ENCODE data around the gene CAPN15. TPM values are rescaled to one million over a fixed set of nuclear protein-coding genes. Genes with fewer than 3 reads are reported as not detected.

Gene CAPN15
- polyA plus RNA-seq, 1 of the 3 experiments (the other 2 are of a cell fraction), result 22.9 TPM

- H2AFZ ChIP-seq (ENCODE audit: low read depth), result no peak overlapping the region
- H3K9me3 ChIP-seq, result no peaks in the 10 kb centered on the region
- TF ChIP-seq TCF12 (IDR thresholded peaks at IDR 0.05), result no peak
- no peak for TF ChIP-seq SIN3A (IDR thresholded peaks at IDR 0.05; ENCODE audit: borderline replicate concordance, low read depth, low read length)
- no peak for TF ChIP-seq RCOR1 (IDR thresholded peaks at IDR 0.05; ENCODE audit: low read length)
- no peak for TF ChIP-seq TAF1 (IDR thresholded peaks at IDR 0.05; ENCODE audit: borderline replicate concordance, low read depth, low read length)
- TF ChIP-seq, protein P1, sequence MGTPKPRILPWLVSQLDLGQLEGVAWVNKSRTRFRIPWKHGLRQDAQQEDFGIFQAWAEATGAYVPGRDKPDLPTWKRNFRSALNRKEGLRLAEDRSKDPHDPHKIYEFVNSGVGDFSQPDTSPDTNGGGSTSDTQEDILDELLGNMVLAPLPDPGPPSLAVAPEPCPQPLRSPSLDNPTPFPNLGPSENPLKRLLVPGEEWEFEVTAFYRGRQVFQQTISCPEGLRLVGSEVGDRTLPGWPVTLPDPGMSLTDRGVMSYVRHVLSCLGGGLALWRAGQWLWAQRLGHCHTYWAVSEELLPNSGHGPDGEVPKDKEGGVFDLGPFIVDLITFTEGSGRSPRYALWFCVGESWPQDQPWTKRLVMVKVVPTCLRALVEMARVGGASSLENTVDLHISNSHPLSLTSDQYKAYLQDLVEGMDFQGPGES (IDR thresholded peaks at IDR 0.05; ENCODE audit: low read depth, low read length), result no peak
- TF ChIP-seq EZH2phosphoT487 (IDR thresholded peaks at IDR 0.05; ENCODE audit: borderline replicate concordance, low read depth), result no peak
- no peak for TF ChIP-seq GABPA (IDR thresholded peaks at IDR 0.05; ENCODE audit: low read depth)
- no peak for TF ChIP-seq FOSL2 (IDR thresholded peaks at IDR 0.05; ENCODE audit: borderline replicate concordance, low read depth)
- TF ChIP-seq FOXJ3 (CRISPR knock-in tag; IDR thresholded peaks at IDR 0.05), result no peak
- H3K4me3 ChIP-seq (ENCODE audit: low read depth in 2 of 2, low read length in 1 of 2), result no peak overlapping the region
- peaks cover 13 to 19% of the 10 kb centered on the region in 2 experiments; a peak in 2 of 4 replicates for H3K4me1 ChIP-seq (ENCODE audit: control insufficient read depth in 1 of 2, insufficient read depth in 2 of 2, low read depth in 1 of 2, low read length in 1 of 2)
- peak overlapping the region; percentile 100; the same call in 1 of the 2 replicates for H3K4me2 ChIP-seq
- H3K36me3 ChIP-seq (replicated peaks in 1 of 2; ENCODE audit: control insufficient read depth in 1 of 2, insufficient read depth in 2 of 2, low read length in 1 of 2), result peaks cover 2 to 3% of the 10 kb centered on the region in 2 experiments
- H3K27ac ChIP-seq (ENCODE audit: low read depth in 2 of 2, low read length in 1 of 2), result no peak overlapping the region
- no peaks in the 10 kb centered on the region for H3K9me2 ChIP-seq
- H3K9ac ChIP-seq, result no peak overlapping the region
- peaks cover 45% of the 10 kb centered on the region for H4K20me1 ChIP-seq (ENCODE audit: insufficient read depth)
- CTCF ChIA-PET, result interaction anchor here (1.2 kb wide), 1 partner anchor 9 kb away, joined by 4 read pairs; no protein-coding TSS in a partner anchor
- peaks cover 15% of the 10 kb centered on the region for H3F3A ChIP-seq (replicated peaks; ENCODE audit: insufficient read depth)
- H3K79me2 ChIP-seq (ENCODE audit: insufficient read depth), result peaks cover 84% of the 10 kb centered on the region
- no peaks in the 10 kb centered on the region for H3K27me3 ChIP-seq (ENCODE audit: insufficient read depth)
- no peak for DNase-seq
- 94% methylated on average over 14 of the region's 15 CpGs for WGBS (ENCODE audit: low lambda C conversion rate)
- POLR2A ChIA-PET, result no interaction called here
Measured at GRCh38 chr16:591892-592517, 64.5 kb downstream of the CAPN15 start.

GRCh38 chr16:592518-593306 lies 65.2 kb downstream of the CAPN15 start:
- peaks cover 10% of the 10 kb centered on the region for H3F3A ChIP-seq (replicated peaks; ENCODE audit: insufficient read depth)
- POLR2A ChIA-PET, result no interaction called here
- H3K4me3 ChIP-seq (ENCODE audit: low read depth in 2 of 2, low read length in 1 of 2), result no peak overlapping the region
- peaks cover 6 to 13% of the 10 kb centered on the region in 2 experiments; a peak in 2 of 4 replicates for H3K4me1 ChIP-seq (ENCODE audit: control insufficient read depth in 1 of 2, insufficient read depth in 2 of 2, low read depth in 1 of 2, low read length in 1 of 2)
- no peaks in the 10 kb centered on the region for H3K9me3 ChIP-seq
- peaks cover 1 to 2% of the 10 kb centered on the region in 2 experiments for H3K36me3 ChIP-seq (replicated peaks in 1 of 2; ENCODE audit: control insufficient read depth in 1 of 2, insufficient read depth in 2 of 2, low read length in 1 of 2)
- peaks cover 81% of the 10 kb centered on the region for H3K79me2 ChIP-seq (ENCODE audit: insufficient read depth)
- DNase-seq, result no peak
- peak overlapping the region; percentile 100; the same call in 1 of the 2 replicates for H3K4me2 ChIP-seq
- H2AFZ ChIP-seq (ENCODE audit: low read depth), result no peak overlapping the region
- H3K27ac ChIP-seq (ENCODE audit: low read depth in 2 of 2, low read length in 1 of 2), result no peak overlapping the region
- CTCF ChIA-PET, result interaction anchor here (1.2 kb wide), 1 partner anchor 8 kb away, joined by 4 read pairs; no protein-coding TSS in a partner anchor
- peaks cover 45% of the 10 kb centered on the region for H4K20me1 ChIP-seq (ENCODE audit: insufficient read depth)
- WGBS (ENCODE audit: low lambda C conversion rate), result 88% methylated on average over 14 of the region's 24 CpGs
- no peaks in the 10 kb centered on the region for H3K27me3 ChIP-seq (ENCODE audit: insufficient read depth)
- no peaks in the 10 kb centered on the region for H3K9me2 ChIP-seq
- H3K9ac ChIP-seq, result no peak overlapping the region
- no peak for TF ChIP-seq CHD2 (IDR thresholded peaks at IDR 0.05; ENCODE audit: low read length, partially characterized antibody)
- TF ChIP-seq TCF12 (IDR thresholded peaks at IDR 0.05), result no peak

Data from SK-N-SH (cell line).